ENCODE measurements around the gene SH3D21.

Gene SH3D21

GRCh38 chr1:36303650-36304360 lies 2.4 kb upstream of the SH3D21 start:
- DNase-seq (ENCODE audit: low read depth), result no peak

- DNase-seq (ENCODE audit: low read depth), result no peak
These were observed 1.6 kb upstream of the SH3D21 start for GRCh38 chr1:36304521-36304920.

- DNase-seq (ENCODE audit: low read depth), result no peak
These were observed 926 bp upstream of the SH3D21 start for GRCh38 chr1:36304970-36305914.

GRCh38 chr1:36305915-36306209 lies 306 bp upstream of the SH3D21 start:
- no peak for DNase-seq (ENCODE audit: low read depth)

GRCh38 chr1:36306902-36307456 lies 811 bp downstream of the SH3D21 start:
- DNase-seq (ENCODE audit: low read depth), result peak; percentile 88

GRCh38 chr1:36307601-36308330 lies 1.6 kb downstream of the SH3D21 start:
- DNase-seq (ENCODE audit: low read depth), result no peak

GRCh38 chr1:36309397-36309796 lies 3.2 kb downstream of the SH3D21 start:
- DNase-seq (ENCODE audit: low read depth), result no peak

GRCh38 chr1:36320291-36320761 lies 14.2 kb downstream of the SH3D21 start:
- no peak for DNase-seq (ENCODE audit: low read depth)

GRCh38 chr1:36320767-36321118 lies 14.6 kb downstream of the SH3D21 start:
- DNase-seq (ENCODE audit: low read depth), result no peak

- DNase-seq (ENCODE audit: low read depth), result no peak
These were observed 15.2 kb downstream of the SH3D21 start for GRCh38 chr1:36321119-36321951.

GRCh38 chr1:36322041-36322785 lies 16.0 kb downstream of the SH3D21 start:
- no peak for DNase-seq (ENCODE audit: low read depth)

- DNase-seq (ENCODE audit: low read depth), result peak; percentile 21
These were observed 16.8 kb downstream of the SH3D21 start for GRCh38 chr1:36322786-36323635.

- DNase-seq (ENCODE audit: low read depth), result peak; percentile 28
These were observed 17.6 kb downstream of the SH3D21 start, which contains the start of gene EVA1B for GRCh38 chr1:36323636-36324352. TSS of gene EVA1B (minus strand) at chr1:36323645. CDS start at chr1:36323037, 608 bp downstream.

- DNase-seq (ENCODE audit: low read depth), result no peak
These were observed 18.2 kb downstream of the SH3D21 start for GRCh38 chr1:36324353-36324703.

GRCh38 chr1:36326499-36326898 lies 20.3 kb downstream of the SH3D21 start:
- DNase-seq (ENCODE audit: low read depth), result no peak

GRCh38 chr1:36327421-36328087 lies 21.4 kb downstream of the SH3D21 start:
- no peak for DNase-seq (ENCODE audit: low read depth)

- DNase-seq (ENCODE audit: low read depth), result no peak
These were observed 21.9 kb downstream of the SH3D21 start for GRCh38 chr1:36328088-36328480.

- no peak for DNase-seq (ENCODE audit: low read depth)
These were observed 22.5 kb downstream of the SH3D21 start for GRCh38 chr1:36328713-36329112.

- DNase-seq (ENCODE audit: low read depth), result no peak
These were observed 23.6 kb downstream of the SH3D21 start for GRCh38 chr1:36329817-36330216.

Measured in activated T-helper 9 cell treated with anti-CD3 and anti-CD28 coated beads, Interleukin-2, amount 50 U/mL, for 16 hours (primary cell).